HG03442 (cell line): ENCODE results near the gene EPHA4.

Source experiments
- ATAC-seq: cut with Tn5 transposase; IDR thresholded peaks from one replicate; pipeline ENCODE4 v1.9.1; 2021; ENCODE audit warnings: mild to moderate bottlenecking, moderate library complexity; ENCODE audit not compliant: unreplicated experiment

EPHA4 gene

DNA sequence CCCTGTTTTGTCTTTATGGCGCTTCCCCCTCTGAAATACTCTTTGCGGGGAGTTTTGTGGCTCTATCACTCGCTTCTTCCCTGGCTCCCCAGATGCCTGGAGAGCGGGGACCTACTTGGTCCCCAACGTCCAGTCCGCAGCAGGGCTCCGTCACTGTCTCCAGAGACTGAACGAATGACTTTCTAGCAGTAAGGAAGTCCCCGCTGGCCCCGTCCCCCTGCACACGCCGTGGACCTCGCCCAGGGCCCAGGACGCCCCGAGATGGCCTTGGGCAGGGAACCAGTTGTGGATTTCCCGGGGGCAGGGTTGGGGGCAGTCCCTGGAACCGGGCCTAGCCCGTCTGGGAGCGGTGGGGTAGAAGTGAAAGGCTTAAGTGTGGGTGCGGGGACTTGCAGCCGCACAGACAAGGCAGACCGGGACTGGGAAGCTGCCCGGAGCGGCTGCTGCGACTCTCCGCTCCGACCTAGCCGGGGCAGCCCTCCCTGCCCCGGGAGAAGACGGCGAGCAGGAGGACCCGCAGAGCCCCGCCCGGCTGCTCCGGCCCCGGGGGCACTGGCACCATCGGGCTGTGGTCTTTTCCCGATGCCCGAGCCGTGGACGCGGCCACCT lies 821 bp upstream of the EPHA4 start:
- ATAC-seq: peak; percentile 25

DNA sequence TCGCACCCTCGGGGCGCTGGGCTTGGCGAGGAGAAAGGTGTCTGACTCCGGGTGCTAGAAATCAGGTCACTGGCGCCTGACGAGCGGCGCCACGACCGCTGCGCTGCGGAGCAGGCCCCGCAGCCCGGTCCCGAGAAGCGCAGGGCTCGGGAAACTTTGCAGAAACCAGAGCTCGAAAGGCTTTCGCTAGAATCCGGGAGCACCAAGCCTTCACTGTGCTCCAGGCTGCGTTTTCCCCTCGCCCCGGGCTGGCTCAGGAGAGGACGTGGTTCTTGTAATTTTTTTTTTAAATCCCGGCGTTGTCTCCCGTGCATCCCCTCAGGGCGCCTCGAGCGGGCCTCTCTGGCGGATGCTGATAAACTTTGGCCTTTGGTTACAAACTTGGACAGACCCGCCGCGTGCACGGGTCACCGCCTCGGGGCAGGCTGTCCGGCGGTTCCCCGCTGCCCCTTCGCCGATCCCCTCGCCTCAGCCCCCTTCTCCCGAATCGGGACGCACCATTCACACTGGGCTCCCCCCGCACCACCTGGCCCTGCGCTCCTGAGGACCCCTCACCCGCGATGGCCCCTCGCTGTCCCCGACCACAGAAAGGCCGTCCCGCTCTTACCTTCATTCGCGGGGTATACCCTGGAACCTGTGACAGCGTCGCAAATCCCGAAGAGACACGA lies 419 bp downstream of the EPHA4 start:
- ATAC-seq: peak; percentile 7

DNA sequence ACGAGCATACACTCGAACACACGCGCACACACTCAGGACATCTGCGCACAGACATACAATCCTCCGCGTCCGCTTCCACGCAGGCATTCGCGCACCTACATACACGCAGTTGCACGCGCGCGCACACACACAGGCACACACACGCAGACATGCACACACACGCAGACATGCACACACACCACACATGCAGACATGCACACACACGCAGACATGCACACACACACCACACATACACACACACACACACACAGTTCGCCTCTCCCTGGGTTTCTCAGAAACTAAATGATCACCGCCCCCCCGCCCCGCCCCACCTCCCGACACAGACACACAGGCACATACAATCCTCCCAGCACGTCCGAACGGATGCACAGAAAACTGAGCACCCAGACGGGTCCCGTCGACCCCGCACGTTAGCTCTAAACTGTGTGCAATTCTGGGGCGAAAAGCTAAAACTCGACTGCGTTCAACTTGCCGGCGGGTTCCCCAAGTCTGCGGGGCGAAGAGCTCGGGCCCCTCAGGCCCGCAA lies 1.0 kb downstream of the EPHA4 start:
- ATAC-seq: no peak

DNA sequence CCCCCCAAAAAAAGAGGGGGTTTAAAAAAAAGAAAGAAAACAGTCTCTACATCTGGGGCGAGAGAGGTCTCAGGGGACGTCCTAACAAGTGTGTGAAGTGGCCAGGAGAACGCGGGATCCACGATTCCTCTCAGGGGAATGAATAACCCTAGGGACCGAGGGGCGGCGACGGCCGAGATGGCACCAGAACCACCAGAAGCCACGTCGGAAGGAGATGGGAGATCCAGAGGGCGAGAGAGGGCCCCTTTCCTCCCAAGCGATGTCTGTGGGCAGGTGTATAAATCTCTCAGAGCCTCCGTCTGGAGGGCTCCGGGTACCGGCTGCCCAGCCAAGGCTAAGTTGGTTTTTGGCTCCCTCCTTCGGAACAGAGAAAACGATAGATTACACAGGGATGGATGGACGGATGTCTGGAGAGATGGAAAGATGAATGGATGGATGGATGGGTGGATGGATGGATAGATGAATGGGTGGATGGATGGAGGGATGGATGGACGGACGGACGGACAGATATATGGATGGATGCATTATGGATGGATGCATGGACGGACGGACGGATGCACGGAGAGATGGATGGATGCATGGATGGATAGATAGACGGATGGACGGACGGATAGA lies 1.7 kb downstream of the EPHA4 start:
- no peak for ATAC-seq

DNA sequence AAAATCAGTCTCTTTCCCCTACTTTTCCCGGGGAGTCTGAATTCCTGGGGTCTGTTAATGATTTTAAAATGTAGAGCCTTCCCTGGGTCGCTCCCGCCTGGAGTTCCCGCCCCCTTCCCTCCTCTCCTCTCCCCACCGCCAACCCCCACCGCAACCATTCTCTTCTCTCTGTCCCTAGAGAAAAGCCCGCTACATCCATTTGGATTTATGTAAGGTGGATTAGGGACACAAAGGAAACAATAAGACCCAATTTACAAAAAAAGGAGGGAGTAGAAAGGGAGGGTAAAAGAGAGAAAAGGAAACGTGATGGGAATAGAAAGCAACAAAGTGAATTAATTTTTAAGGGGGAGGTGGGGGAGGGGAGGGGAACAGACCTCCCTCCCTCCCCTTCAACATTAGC lies 2.2 kb downstream of the EPHA4 start:
- no peak for ATAC-seq

DNA sequence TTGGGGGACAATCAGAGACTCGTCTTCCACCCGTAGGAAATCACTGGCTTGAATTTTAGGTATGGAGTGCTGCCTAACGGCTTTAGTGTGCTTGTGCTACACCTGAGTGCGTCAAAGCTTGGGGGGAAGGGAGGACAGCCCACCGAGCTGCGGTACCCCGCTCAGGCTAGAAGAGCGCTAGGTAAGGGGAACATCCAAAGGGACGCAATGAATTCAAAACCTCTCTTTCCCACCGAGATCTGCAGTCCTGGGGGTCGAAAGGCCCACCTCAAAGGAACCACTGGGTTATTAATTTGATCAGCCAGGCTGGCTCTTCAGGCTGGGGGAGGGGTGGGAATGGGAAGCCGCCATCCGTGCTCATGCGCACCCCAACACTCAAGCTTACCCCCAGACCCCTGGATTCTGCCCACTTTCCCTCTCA lies 2.7 kb downstream of the EPHA4 start:
- no peak for ATAC-seq

DNA sequence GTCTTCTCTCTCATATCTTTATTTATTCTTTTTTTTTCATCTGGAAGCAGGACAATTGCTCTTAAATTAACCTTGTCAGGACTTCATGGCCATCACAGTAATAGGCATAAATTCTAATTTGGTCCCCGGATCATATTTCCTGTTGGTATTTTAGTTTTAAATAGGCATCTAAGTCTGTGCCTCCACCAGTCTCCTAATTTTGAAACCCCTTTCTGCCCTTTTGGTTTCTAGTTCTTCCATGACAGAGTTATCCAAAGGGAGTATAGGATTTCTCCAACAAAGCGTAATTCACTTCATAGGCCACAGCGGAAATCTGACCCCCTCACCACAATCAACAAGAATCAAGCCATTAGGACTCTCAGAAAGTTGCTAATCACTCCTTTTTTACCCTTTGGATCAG lies 3.8 kb downstream of the EPHA4 start:
- no peak for ATAC-seq

DNA sequence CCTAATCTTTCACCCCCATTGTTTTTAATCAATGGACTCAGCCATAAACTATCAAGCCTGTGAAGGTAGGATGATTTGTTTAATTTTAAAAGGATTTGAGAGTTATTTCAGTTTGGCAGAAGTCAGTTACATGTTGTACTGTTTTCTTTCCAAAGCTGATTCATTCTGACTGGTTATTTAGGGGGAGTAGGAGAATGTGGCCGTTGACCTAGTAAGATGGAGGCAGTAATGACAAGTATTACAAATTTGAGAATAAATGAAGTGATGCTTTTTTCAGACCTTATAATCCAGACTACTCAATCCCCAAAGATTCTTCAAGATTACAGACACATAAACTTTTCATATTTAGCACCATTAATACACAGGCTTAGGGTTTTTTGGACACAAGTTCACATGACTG lies 4.3 kb downstream of the EPHA4 start:
- no peak for ATAC-seq

DNA sequence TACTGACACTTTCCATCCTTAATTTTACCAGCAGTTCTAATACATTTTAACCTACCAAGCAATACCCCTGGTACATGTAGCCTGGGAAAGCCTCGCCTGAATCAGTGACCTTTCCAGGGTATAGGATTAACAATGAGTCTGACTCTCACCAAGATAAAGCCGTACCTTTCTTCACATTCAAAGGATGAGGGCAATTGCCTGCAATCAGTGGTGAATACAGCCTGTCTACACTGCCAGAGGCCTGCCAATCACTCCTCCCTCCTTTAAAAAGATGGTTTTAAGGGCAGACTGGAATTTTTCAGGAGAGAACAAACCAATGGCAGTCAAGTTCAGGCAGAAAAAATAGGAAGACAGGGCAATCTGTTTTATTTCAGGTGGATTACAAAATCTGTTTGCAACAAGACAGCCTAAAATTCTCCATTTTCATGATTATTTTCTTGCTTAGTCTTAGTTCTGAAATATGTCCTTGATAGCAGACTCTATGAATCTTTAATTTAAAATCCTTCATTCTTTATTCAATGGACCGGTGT lies 4.8 kb downstream of the EPHA4 start:
- ATAC-seq: no peak

DNA sequence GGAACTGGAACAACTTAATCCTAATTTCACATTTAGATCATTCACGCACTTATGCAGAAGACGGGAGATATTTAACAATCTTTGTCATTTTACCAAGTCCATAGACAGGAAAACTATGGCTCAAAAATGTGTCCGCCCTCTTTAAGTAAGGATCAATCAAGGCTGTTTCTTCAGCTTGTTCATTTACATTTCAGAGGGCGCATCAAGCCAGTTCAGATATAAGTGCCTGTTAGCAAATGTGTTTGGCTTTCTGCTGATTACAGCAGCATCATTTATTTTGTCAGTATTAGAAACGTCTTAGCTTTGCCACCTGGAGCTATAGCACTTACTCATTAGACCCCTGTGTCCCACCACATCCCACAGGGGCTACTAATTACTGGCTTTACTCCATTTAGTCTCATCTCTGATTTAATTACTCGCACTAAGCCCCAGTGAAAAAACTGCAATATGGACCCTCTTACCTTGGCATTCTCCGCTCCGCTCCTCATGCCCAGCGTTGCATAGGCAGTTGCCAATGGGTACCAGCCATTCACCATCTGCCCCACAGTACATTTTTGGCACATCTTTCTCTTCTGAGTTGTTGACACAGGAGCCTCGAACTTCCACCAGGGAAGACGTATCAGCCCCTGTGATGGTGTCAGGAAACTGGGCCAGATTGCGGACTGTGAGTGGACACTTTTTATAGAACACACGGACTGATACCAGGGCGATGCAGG lies 8.7 kb downstream of the EPHA4 start:
- no peak for ATAC-seq

DNA sequence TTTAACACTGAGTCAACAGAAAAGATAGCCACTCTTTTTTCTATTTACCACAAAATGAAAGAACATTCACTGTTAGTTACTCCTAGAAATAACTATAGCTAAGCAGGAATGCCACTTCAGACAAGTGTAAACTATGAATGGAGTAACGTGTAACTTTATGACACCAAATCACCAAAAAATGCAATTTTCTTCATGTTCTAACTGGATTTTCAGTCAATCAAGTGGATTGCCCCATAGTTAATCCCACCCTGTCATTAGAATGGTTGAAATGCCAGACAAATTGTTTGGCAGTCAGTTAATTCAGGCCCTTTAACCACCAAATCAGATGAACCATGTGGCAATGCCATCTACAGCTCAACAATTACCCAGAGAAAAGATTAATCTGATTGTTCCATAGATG lies 9.9 kb downstream of the EPHA4 start:
- no peak for ATAC-seq

DNA sequence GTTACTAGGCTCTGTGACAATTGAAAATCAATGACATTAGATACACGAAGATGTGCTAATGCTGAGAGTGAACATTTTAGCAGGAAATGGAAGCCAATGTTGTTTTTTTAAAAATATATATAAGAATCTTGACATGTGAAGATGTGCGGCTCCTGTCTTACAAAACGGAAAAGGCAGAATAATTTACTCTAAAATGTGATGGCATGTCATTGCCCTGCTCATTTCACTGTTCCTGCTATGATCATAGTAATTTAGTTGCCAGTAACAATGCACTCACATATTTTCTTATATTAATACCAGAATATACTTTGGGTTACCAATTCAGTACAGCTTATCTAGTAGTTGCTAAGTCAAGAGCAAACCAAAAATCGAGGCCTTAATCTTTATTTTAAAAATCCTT lies 10.3 kb downstream of the EPHA4 start:
- no peak for ATAC-seq

DNA sequence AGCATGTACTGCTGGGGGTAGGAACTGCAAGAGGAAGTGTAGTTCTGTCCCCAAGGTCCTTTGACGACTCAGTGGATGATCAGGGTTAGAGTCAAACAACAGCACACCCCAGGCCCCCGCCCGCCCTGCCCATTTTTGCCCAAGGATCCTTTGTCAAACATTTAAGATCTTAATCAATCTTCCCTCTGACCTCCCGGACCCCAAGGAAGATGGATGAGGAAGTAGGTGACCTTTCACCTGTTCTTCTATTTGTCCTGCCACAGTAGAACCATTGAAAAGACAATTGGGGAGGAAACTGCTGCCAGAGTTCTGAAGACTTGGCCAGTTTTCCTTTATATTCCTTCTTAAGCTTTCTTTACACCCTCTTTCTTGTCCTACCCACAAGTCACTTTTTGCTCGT lies 12.1 kb downstream of the EPHA4 start:
- ATAC-seq: no peak

DNA sequence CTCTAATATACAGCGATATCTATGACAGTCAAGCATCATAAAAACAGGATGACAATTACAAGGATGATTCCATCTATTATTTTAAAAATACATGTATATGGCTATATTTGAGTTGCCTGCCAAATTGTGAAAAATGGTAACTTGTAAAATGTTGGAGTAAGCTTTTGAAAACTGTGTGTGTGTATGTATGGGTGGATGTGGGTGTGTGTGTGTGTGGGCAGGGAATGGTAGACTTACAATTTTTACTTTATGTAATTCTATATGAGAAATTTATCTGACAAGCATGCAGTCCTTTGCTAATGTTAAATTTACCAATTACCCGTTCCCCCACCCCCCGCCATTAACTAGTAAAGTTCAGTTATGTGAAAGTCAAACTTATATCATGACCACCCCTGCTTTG lies 14.0 kb downstream of the EPHA4 start:
- ATAC-seq: no peak

DNA sequence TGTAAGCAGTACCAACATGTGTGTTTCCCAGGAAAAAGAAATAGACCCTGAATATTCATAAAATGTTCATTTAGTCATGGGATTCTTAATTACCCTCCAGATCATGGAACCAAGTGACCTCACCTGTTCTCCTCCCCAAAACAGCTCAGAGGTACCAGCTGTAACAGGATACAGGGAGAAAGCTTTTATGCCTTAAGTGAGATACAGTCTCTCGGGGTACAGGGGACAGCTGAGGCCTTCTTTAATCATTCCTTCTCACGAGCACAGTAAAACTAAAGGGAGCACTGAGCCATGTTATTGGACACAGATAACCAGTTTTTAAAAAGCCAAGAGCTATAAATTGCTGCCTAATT lies 16.6 kb downstream of the EPHA4 start:
- peak; percentile 29 for ATAC-seq

DNA sequence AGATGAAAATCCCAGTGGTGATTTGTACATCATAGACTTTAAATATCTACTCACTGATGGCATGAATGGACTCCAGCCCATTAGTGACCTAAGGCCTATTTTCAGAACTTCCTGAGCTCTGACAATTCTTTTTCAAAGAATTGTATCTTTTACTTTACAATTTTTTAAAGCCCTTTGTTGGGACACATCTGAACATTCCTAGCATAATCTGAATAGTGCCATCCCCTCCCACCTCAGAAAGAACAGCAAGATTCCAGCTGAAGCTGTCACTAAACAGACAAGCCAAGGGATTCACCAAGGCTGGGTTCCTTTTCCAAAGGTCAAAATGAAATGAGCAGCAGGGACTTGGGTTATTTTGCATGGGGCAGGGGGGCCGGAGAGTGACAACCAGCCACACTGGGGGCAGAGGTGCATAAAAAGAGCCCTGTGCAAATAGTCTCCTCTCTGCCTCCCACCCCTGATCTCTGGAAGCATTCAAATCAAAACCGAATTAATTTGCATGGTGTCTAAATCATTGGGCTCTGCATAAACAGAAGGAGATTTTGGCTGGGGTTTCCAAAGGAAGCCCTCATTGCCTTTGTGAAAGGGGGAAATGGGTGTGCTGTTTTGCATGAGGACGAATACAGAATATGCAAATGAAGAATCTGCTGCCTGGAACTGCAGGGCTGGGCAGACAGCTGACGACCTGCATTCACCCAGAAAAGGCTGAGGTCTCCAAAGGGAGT lies 17.2 kb downstream of the EPHA4 start:
- peak; percentile 98 for ATAC-seq

DNA sequence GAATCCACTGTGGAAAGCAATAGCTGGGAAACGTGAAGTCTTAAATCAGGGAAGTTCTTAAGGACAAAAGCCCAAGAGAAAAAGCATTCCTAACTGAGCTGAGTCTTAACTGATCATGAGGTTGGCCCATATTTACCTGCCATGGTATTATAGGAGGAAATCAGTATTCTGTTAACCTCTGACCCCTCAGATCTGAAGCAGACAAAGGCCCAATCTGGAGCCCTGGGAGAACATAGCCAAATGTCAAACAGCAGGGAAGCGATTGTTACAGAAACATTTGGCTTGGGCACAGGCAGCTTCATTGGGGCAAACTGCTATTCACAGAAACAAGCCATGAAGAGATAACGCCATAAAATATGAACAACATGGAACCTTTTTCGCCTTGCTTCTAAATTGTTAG lies 18.8 kb downstream of the EPHA4 start:
- no peak for ATAC-seq

DNA sequence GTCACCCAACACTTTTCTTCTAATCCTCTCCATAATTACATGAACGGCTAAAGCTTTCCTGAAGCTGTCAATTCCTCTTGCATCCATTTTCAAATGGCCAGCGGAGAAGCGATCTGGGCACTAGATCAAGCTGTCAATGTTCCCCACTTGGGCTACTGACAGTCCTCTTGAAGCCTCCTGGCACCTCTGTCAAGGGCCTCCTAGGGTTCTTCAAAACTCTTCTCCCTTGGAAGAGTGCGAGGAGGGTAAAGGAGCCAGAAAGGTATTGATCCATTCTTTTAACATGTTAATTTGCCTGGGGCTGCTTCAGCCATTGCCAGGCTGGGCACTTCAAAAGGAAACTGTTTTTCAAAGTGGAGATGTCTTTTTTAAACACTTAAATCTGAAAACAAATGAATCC lies 19.8 kb downstream of the EPHA4 start:
- no peak for ATAC-seq

DNA sequence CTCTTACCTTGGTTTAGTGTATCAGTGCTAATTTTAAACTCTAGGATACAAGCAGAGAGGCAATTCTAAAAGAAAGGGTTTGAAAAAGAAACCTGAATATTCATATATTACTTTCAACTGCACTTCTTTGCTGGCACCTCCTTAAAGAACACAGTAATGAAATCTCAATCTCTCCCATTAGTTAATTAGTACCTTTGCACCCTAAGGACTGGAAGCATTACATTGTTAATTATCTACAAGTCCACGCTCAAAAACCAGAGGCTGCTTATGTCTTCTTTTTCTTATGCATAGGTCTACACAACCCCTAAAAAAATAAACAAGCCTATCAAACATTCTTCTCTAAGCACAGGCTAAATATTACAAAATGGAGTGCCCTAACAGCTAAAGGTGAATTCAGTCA lies 20.2 kb downstream of the EPHA4 start:
- no peak for ATAC-seq

DNA sequence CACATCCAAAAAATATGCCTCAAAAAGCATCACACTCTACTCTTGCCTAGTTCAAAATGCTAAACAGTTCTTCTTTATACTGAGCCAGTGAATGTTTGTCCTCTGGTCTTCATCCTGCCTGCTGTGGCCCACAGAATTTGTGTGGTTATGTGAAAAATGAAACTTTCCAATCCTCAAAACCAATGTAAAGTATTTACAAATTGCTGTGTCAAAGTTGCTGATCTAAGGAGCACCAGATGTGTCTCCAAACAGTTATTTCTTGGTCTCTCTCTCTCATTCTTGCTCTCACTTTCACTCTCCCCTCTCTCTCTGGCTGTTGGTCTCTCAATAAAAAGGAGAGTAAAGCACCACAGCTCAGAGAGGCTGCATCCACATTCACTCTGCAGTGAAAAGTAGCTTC lies 23.0 kb downstream of the EPHA4 start:
- peak; percentile 64 for ATAC-seq
